Measurements from ENCODE around the gene ADAMTS13.
A peak's percentile ranks its signal among the peaks of the same experiment; 100 is the strongest.

Gene ADAMTS13

GRCh38 chr9:133393399-133393798, 28.8 kb upstream of the ADAMTS13 start:
- no peak for DNase-seq

GRCh38 chr9:133394687-133395271, 27.4 kb upstream of the ADAMTS13 start:
- no peak for DNase-seq

- no peak for DNase-seq
Measured at GRCh38 chr9:133396952-133397351, 25.2 kb upstream of the ADAMTS13 start.

GRCh38 chr9:133397370-133397769, 24.8 kb upstream of the ADAMTS13 start:
- no peak for DNase-seq

GRCh38 chr9:133397895-133398294, 24.3 kb upstream of the ADAMTS13 start:
- no peak for DNase-seq

GRCh38 chr9:133400292-133400691, 21.9 kb upstream of the ADAMTS13 start:
- no peak for DNase-seq

GRCh38 chr9:133401588-133401987, 20.6 kb upstream of the ADAMTS13 start:
- no peak for DNase-seq

GRCh38 chr9:133402689-133403088, 19.5 kb upstream of the ADAMTS13 start:
- DNase-seq, result no peak

- DNase-seq, result peak; percentile 55
Measured at GRCh38 chr9:133403766-133404453, 18.3 kb upstream of the ADAMTS13 start.

- DNase-seq, result no peak
Measured at GRCh38 chr9:133404454-133405002, 17.6 kb upstream of the ADAMTS13 start.

- DNase-seq, result no peak
Measured at GRCh38 chr9:133405508-133406438, 16.4 kb upstream of the ADAMTS13 start.

- peak; percentile 90 for DNase-seq
Measured at GRCh38 chr9:133406480-133407307, 15.5 kb upstream of the ADAMTS13 start.

GRCh38 chr9:133408042-133408441, 14.1 kb upstream of the ADAMTS13 start:
- no peak for DNase-seq

- DNase-seq, result no peak
Measured at GRCh38 chr9:133415170-133415569, 7.0 kb upstream of the ADAMTS13 start.

- peak; percentile 92 for DNase-seq
Measured at GRCh38 chr9:133417541-133418461, 4.4 kb upstream of the ADAMTS13 start, which contains the start of gene REXO4. TSS of gene REXO4 (minus strand) at chr9:133418010. CDS start at chr9:133417844, 166 bp downstream.

GRCh38 chr9:133419005-133419404, 3.2 kb upstream of the ADAMTS13 start:
- no peak for DNase-seq

- no peak for DNase-seq
Measured at GRCh38 chr9:133420392-133420827, 1.8 kb upstream of the ADAMTS13 start.

- no peak for DNase-seq
Measured at GRCh38 chr9:133423216-133423615, 1.0 kb downstream of the ADAMTS13 start.

- no peak for DNase-seq
Measured at GRCh38 chr9:133424187-133424586, 2.0 kb downstream of the ADAMTS13 start.

GRCh38 chr9:133425049-133425632, 3.0 kb downstream of the ADAMTS13 start:
- DNase-seq, result no peak

- DNase-seq, result no peak
Measured at GRCh38 chr9:133426011-133426410, 3.8 kb downstream of the ADAMTS13 start.

All from stimulated activated CD4-positive, alpha-beta T cell treated with anti-CD3 and anti-CD28 coated beads, Interleukin-1b, Interleukin-23, amount 100 ng/mL, for 48 hours (primary cell).